ENCODE data around the gene TTF2.
"Not testable (repeated sequence)": the region's sequence is repeated elsewhere in the genome, so short reads cannot be mapped to it uniquely, and the experiment has no call there.

- not testable (repeated sequence) for TF ChIP-seq EZH2phosphoT487 (IDR thresholded peaks at IDR 0.05; ENCODE audit: insufficient read depth, low read depth); EZH2 (IDR thresholded peaks at IDR 0.05; ENCODE audit: insufficient read depth, poor library complexity, severe bottlenecking)
Observed at GRCh38 chr1:117119144-117119543, 59.0 kb downstream of the TTF2 start.

All from GM23248 (cell line).